IMR-90 (cell line): ENCODE data around the gene AZI2. TPM values are rescaled to one million over a fixed set of nuclear protein-coding genes. Genes with fewer than 3 reads are reported as not detected.

ENCODE experiments used
- ATAC-seq: fragments of 200-7000 bp; cut with Tn5 transposase; 2 replicates; pipeline ENCODE4 v1.9.1; 2020; ENCODE audit warnings: low read depth, mild to moderate bottlenecking, moderate library complexity
- BruUV-seq: library from RNA; stranded (reverse); fragments of 400-500 nt; replicated peaks from 2 replicates; lab custom pipeline; 2021; lab: Mats Ljungman, UMichigan
- CTCF ChIA-PET: fragments of 300-600 bp; formaldehyde crosslinking; extraction: SDS; loops from one replicate; lab custom pipeline; 2021; ENCODE audit warnings: antibody characterized with exemption; lab: Yijun Ruan, JAX
- POLR2A ChIA-PET: fragments of 300-600 bp; sonication (Branson Sonifier 250); formaldehyde crosslinking; loops from one replicate; lab custom pipeline; 2022; ENCODE audit warnings: antibody characterized with exemption; ENCODE audit not compliant: unreplicated experiment; lab: Charles Lee
- DNase-seq: peaks from one replicate; pipeline ENCODE4 v3.0.0; 2013
- H2AFZ ChIP-seq: replicated peaks from 2 replicates; pipeline ENCODE3; 2013; ENCODE audit warnings: low read length, mild to moderate bottlenecking; ENCODE audit not compliant: poor library complexity
- H2AK5ac ChIP-seq: 2 replicates; pipeline ENCODE4 v1.6.1; 2013; ENCODE audit warnings: low read depth, low read length, inconsistent platforms
- H2AK9ac ChIP-seq: replicated peaks from 2 replicates; pipeline ENCODE3; 2013; ENCODE audit warnings: mild to moderate bottlenecking, low read depth, low read length, moderate library complexity; ENCODE audit not compliant: poor library complexity
- H2BK120ac ChIP-seq: 2 replicates; pipeline ENCODE4 v1.6.1; 2013; ENCODE audit warnings: low read depth, low read length, inconsistent platforms
- H2BK15ac ChIP-seq: 3 replicates; pipeline ENCODE4 v1.6.1; 2013; ENCODE audit warnings: low read depth, low read length, inconsistent platforms
- H2BK20ac ChIP-seq: 2 replicates; pipeline ENCODE4 v1.6.1; 2013; ENCODE audit warnings: low read depth, mild to moderate bottlenecking, inconsistent platforms, low read length, moderate library complexity
- H2BK5ac ChIP-seq: 2 replicates; pipeline ENCODE4 v1.6.1; 2013; ENCODE audit warnings: mild to moderate bottlenecking, low read depth, low read length, inconsistent platforms; ENCODE audit not compliant: poor library complexity, severe bottlenecking
- H3K14ac ChIP-seq: replicated peaks from 2 replicates; pipeline ENCODE4 v1.6.1; 2013; ENCODE audit warnings: low read depth, low read length, inconsistent platforms
- H3K18ac ChIP-seq: 2 replicates; pipeline ENCODE4 v1.6.1; 2013; ENCODE audit warnings: low read depth, low read length, control low read depth
- H3K23ac ChIP-seq: 2 replicates; pipeline ENCODE4 v1.6.1; 2013; ENCODE audit warnings: low read depth, low read length, inconsistent platforms
- H3K27ac ChIP-seq: 2 replicates; pipeline ENCODE4 v1.5.1; 2013; ENCODE audit warnings: mild to moderate bottlenecking, control low read depth, low read length; ENCODE audit not compliant: insufficient read depth
- H3K27me3 ChIP-seq: 2 replicates; pipeline ENCODE4 v1.6.1; 2013; ENCODE audit warnings: low read length; ENCODE audit not compliant: control insufficient read depth, insufficient read depth
- H3K36me3 ChIP-seq: 2 replicates; pipeline ENCODE4 v1.6.1; 2013; ENCODE audit warnings: low read length, mixed read lengths; ENCODE audit not compliant: control insufficient read depth, insufficient read depth
- H3K4ac ChIP-seq: 2 replicates; pipeline ENCODE4 v1.6.1; 2013; ENCODE audit warnings: low read depth, low read length, inconsistent platforms
- H3K4me1 ChIP-seq: 2 replicates; pipeline ENCODE4 v1.6.1; 2013; ENCODE audit warnings: low read length, mixed read lengths; ENCODE audit not compliant: control insufficient read depth, insufficient read depth
- H3K4me2 ChIP-seq: 2 replicates; pipeline ENCODE4 v1.6.1; 2013; ENCODE audit warnings: low read depth, mild to moderate bottlenecking, control low read depth, low read length, moderate library complexity
- H3K4me3 ChIP-seq: 2 replicates; pipeline ENCODE4 v1.5.1; 2013; ENCODE audit warnings: low read depth, mild to moderate bottlenecking, control low read depth, low read length, moderate library complexity; ENCODE audit not compliant: insufficient read depth
- H3K56ac ChIP-seq: 2 replicates; pipeline ENCODE4 v1.6.1; 2013; ENCODE audit warnings: low read length, inconsistent platforms; ENCODE audit not compliant: insufficient read depth; ENCODE audit errors: extremely low read depth
- H3K79me1 ChIP-seq, 2 experiments: 2 replicates each; pipeline ENCODE4 v1.6.1; 2013; ENCODE audit warnings: low read length in 2 of 2, inconsistent platforms in 1 of 2, low read depth in 1 of 2
- H3K9ac ChIP-seq: 2 replicates; pipeline ENCODE4 v1.6.1; 2013; ENCODE audit warnings: low read depth, low read length, control low read depth
- H3K9me1 ChIP-seq: 2 replicates; pipeline ENCODE4 v1.6.1; 2013; ENCODE audit warnings: low read length, inconsistent platforms; ENCODE audit not compliant: insufficient read depth
- H3K9me3 ChIP-seq: 2 replicates; pipeline ENCODE4 v1.6.1; 2013; ENCODE audit warnings: low read length; ENCODE audit not compliant: control insufficient read depth, insufficient read depth
- H4K20me1 ChIP-seq: 2 replicates; pipeline ENCODE4 v1.6.1; 2013; ENCODE audit warnings: low read length, inconsistent platforms; ENCODE audit not compliant: insufficient read depth
- H4K5ac ChIP-seq: 2 replicates; pipeline ENCODE4 v1.6.1; 2013; ENCODE audit warnings: mild to moderate bottlenecking, low read depth, low read length, control low read depth
- H4K8ac ChIP-seq, 2 experiments: 2 replicates each; pipeline ENCODE4 v1.6.1; 2013; ENCODE audit warnings: low read depth in 2 of 2, low read length in 2 of 2, control low read depth in 1 of 2, inconsistent platforms in 1 of 2
- H4K91ac ChIP-seq: 2 replicates; pipeline ENCODE4 v1.6.1; 2013; ENCODE audit warnings: low read depth, low read length, inconsistent platforms; ENCODE audit not compliant: insufficient read depth
- CEBPB ChIP-seq: IDR thresholded peaks from 2 replicates; pipeline ENCODE4 v1.6.1; 2012; ENCODE audit warnings: low read depth, low read length, improper control_type of control experiment
- CHD1 ChIP-seq: IDR thresholded peaks from 2 replicates; pipeline ENCODE4 v1.6.1; 2012; ENCODE audit warnings: low read depth, low read length, improper control_type of control experiment
- CTCF ChIP-seq: conservative IDR thresholded peaks from 2 replicates; pipeline ENCODE4 v1.5.1; 2012; ENCODE audit warnings: mild to moderate bottlenecking, low read depth, low read length, improper control_type of control experiment
- ELK1 ChIP-seq: fragments of 150-350 bp; IDR thresholded peaks from 2 replicates; pipeline ENCODE4 v1.6.1; 2016; ENCODE audit warnings: low read depth, mild to moderate bottlenecking, low read length, moderate library complexity, borderline replicate concordance
- FOS ChIP-seq: fragments of 150-350 bp; IDR thresholded peaks from 2 replicates; pipeline ENCODE4 v1.6.1; 2016; ENCODE audit warnings: low read depth, low read length
- NFE2L2 ChIP-seq: fragments of 150-350 bp; IDR thresholded peaks from 2 replicates; pipeline ENCODE4 v1.6.1; 2016; ENCODE audit warnings: low read depth, mild to moderate bottlenecking, low read length
- POLR2A ChIP-seq: IDR thresholded peaks from 2 replicates; pipeline ENCODE4 v1.6.1; 2012; ENCODE audit warnings: mild to moderate bottlenecking, low read depth, low read length
- RAD21 ChIP-seq: IDR thresholded peaks from 2 replicates; pipeline ENCODE4 v1.6.1; 2012; ENCODE audit warnings: low read length, improper control_type of control experiment
- RCOR1 ChIP-seq: IDR thresholded peaks from 2 replicates; pipeline ENCODE4 v1.6.1; 2012; ENCODE audit warnings: mild to moderate bottlenecking, low read length, improper control_type of control experiment; ENCODE audit not compliant: insufficient replicate concordance
- SMC3 ChIP-seq: fragments of 150-350 bp; IDR thresholded peaks from 2 replicates; pipeline ENCODE4 v1.6.1; 2016; ENCODE audit warnings: low read depth, mild to moderate bottlenecking, antibody characterized with exemption, low read length, moderate library complexity
- dilution Hi-C: fragments of 300-500 bp; cut with HindIII; formaldehyde crosslinking; loops from one replicate; pipeline ENCODE4 v1.14.3; 2018; ENCODE audit warnings: low sequenced_read_pairs; ENCODE audit not compliant: unreplicated experiment
- in situ Hi-C: fragments of 300-500 bp; cut with MboI; formaldehyde crosslinking; loops from 3 replicates; pipeline ENCODE4 v1.14.3; 2019; ENCODE audit warnings: low sequenced_read_pairs, inconsistent platforms, mixed read lengths
- intact Hi-C: fragments of 100-400 bp; cut with micrococcal nuclease; formaldehyde crosslinking; loops from 2 replicates; pipeline ENCODE4 v1.10.0; 2022
- polyA plus RNA-seq, 3 experiments: library from polyadenylated mRNA; depleted of rRNA; stranded (reverse); fragments of >200 nt; gene quantifications; 2 replicates each; pipeline ENCODE4 v1.2.3, GENCODE V29; 2012; ENCODE audit warnings: low replicate concordance in 1 of 3
- total RNA-seq: library from RNA; depleted of rRNA; stranded (reverse); fragments of >200 nt; gene quantifications from 2 replicates; pipeline ENCODE4 v1.2.3, GENCODE V29; 2012
- TF ChIP-seq, protein P1 (sequence below): fragments of 150-350 bp; IDR thresholded peaks from 2 replicates; pipeline ENCODE4 v1.6.1; 2017; ENCODE audit warnings: mild to moderate bottlenecking, antibody characterized with exemption, low read length, low read depth

Gene AZI2
- total and polyA plus RNA-seq, 2 of the 4 experiments (the other 2 are of a cell fraction): 30.1 to 52.5 TPM

DNA sequence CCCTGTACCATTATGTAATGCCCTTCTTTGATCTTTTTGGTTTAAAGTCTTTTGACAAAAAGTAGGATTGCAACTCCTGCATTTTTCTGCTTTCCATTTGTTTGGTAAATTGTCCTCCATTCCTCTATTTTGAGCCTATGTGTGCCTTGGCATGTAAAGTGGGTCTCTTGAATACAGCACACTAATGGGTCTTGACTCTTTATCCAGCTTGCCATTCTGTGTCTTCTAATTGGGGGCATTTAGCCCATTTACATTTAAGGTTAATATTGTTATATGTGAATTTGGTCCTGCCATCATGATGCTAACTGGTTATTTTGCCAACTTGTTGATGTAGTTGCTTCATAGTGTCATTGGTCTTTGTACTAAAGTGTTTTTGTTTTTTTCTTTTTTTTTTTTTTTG lies 74.8 kb downstream of the AZI2 start:
- Histone ChIP-seq H2AFZ (no peak overlapping the region), H3K4me2 (no peak overlapping the region), H3K79me1 (no peaks in the 10 kb centered on the region), H3K27me3 (no peaks in the 10 kb centered on the region), H2BK120ac (no peak overlapping the region), H3K4me3 (no peak overlapping the region), H3K56ac (no peak overlapping the region), H2BK5ac (no peak overlapping the region), H4K91ac (no peak overlapping the region), H3K4ac (no peak overlapping the region), H3K9me3 (peaks cover 7% of the 10 kb centered on the region), H3K14ac (no peak overlapping the region), H3K27ac (no peak overlapping the region), H3K23ac (no peak overlapping the region), H2BK15ac (no peak overlapping the region), H2BK20ac (no peak overlapping the region), H3K9ac (no peak overlapping the region), H4K20me1 (no peaks in the 10 kb centered on the region), H3K18ac (no peak overlapping the region), H4K8ac (no peak overlapping the region), H4K5ac (no peak overlapping the region), H3K36me3 (peaks cover 4% of the 10 kb centered on the region; the same call in 1 of the 2 replicates), H2AK9ac (no peak overlapping the region), H3K4me1 (no peaks in the 10 kb centered on the region), H3K9me1 (no peaks in the 10 kb centered on the region), H2AK5ac (no peak overlapping the region)
- intact Hi-C loops: no loop called here
- in situ Hi-C loops: no loop called here
- ATAC-seq: no peak
- no TSS peak for BruUV-seq
- dilution Hi-C loops: no loop called here
- no peak for TF ChIP-seq FOS
- TF ChIP-seq CHD1: no peak
- TF ChIP-seq POLR2A: no peak
- TF ChIP-seq ELK1: no peak
- no peak for TF ChIP-seq RCOR1
- no peak for TF ChIP-seq CEBPB
- TF ChIP-seq, protein P1, sequence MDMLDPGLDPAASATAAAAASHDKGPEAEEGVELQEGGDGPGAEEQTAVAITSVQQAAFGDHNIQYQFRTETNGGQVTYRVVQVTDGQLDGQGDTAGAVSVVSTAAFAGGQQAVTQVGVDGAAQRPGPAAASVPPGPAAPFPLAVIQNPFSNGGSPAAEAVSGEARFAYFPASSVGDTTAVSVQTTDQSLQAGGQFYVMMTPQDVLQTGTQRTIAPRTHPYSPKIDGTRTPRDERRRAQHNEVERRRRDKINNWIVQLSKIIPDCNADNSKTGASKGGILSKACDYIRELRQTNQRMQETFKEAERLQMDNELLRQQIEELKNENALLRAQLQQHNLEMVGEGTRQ: no peak
- no peak for TF ChIP-seq SMC3
- TF ChIP-seq NFE2L2: no peak
- TF ChIP-seq CTCF: no peak
- TF ChIP-seq RAD21: no peak
- POLR2A ChIA-PET: no interaction called here
- CTCF ChIA-PET: no interaction called here
- no peak for DNase-seq
